ENCODE results near the gene KRTAP10-7.
"Not testable (repeated sequence)": the region's sequence is repeated elsewhere in the genome, so short reads cannot be mapped to it uniquely, and the experiment has no call there.

The KRTAP10-7 gene

DNA sequence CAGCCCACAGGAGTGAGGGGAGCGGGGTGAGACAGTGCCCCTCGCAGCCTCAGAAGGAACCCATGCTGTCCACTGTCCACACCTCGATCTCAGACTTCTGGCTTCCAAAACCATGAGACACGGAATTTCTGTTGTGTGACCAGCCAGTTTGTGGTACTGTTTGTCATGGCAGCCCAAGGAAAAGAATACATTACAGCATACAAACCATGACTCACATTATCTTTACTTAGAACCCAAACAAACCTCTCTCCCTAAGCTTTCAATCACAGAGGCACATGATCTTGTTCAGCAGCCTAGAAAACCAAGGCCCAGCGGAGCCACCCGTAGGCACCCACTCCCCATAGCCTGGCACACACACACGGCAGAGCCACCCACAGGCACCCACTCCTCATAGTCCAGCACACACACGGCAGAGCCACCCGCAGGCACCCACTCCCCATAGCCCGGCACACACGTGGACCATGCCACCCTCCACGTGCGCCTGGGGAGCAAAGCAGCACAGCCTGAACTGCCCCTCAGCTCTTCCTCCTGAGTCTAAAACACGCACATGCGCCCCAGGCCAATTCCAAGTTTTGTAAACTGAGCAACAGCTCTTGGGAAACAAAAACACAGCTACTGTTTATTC, 27.3 kb upstream of the KRTAP10-7 start:
- Histone ChIP-seq H3K79me2 (ENCODE audit: low read length) (no peaks in the 10 kb centered on the region), H3K27ac (ENCODE audit: low read length) (no peak overlapping the region), H3K9me3 (replicated peaks; ENCODE audit: insufficient read depth, low read length) (no peaks in the 10 kb centered on the region), H3K4me3 (ENCODE audit: low read length) (no peak overlapping the region), H3K4me2 (ENCODE audit: low read depth, low read length) (no peak overlapping the region), H2AFZ (ENCODE audit: low read length) (no peak overlapping the region), H4K20me1 (ENCODE audit: insufficient read depth, low read length) (no peaks in the 10 kb centered on the region), H3K36me3 (replicated peaks; ENCODE audit: insufficient read depth, low read length) (no peaks in the 10 kb centered on the region), H3K27me3 (replicated peaks; ENCODE audit: insufficient read depth, low read length) (peaks cover 94% of the 10 kb centered on the region), H3K4me1 (ENCODE audit: low read length) (no peaks in the 10 kb centered on the region), H3K9me2 (replicated peaks; ENCODE audit: insufficient read depth, low read length) (no peaks in the 10 kb centered on the region), H3F3A (ENCODE audit: insufficient read depth, low read length) (no peaks in the 10 kb centered on the region), H3K9ac (ENCODE audit: low read length) (no peak overlapping the region)
- no peak for DNase-seq
- no peak for TF ChIP-seq EZH2phosphoT487 (IDR thresholded peaks at IDR 0.05; ENCODE audit: low read length)
- no peak for TF ChIP-seq EZH2 (optimal IDR thresholded peaks at IDR 0.05; ENCODE audit: low read depth, low read length)
- TF ChIP-seq, protein P1, sequence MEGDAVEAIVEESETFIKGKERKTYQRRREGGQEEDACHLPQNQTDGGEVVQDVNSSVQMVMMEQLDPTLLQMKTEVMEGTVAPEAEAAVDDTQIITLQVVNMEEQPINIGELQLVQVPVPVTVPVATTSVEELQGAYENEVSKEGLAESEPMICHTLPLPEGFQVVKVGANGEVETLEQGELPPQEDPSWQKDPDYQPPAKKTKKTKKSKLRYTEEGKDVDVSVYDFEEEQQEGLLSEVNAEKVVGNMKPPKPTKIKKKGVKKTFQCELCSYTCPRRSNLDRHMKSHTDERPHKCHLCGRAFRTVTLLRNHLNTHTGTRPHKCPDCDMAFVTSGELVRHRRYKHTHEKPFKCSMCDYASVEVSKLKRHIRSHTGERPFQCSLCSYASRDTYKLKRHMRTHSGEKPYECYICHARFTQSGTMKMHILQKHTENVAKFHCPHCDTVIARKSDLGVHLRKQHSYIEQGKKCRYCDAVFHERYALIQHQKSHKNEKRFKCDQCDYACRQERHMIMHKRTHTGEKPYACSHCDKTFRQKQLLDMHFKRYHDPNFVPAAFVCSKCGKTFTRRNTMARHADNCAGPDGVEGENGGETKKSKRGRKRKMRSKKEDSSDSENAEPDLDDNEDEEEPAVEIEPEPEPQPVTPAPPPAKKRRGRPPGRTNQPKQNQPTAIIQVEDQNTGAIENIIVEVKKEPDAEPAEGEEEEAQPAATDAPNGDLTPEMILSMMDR (IDR thresholded peaks at IDR 0.05; ENCODE audit: low read length), result no peak

DNA sequence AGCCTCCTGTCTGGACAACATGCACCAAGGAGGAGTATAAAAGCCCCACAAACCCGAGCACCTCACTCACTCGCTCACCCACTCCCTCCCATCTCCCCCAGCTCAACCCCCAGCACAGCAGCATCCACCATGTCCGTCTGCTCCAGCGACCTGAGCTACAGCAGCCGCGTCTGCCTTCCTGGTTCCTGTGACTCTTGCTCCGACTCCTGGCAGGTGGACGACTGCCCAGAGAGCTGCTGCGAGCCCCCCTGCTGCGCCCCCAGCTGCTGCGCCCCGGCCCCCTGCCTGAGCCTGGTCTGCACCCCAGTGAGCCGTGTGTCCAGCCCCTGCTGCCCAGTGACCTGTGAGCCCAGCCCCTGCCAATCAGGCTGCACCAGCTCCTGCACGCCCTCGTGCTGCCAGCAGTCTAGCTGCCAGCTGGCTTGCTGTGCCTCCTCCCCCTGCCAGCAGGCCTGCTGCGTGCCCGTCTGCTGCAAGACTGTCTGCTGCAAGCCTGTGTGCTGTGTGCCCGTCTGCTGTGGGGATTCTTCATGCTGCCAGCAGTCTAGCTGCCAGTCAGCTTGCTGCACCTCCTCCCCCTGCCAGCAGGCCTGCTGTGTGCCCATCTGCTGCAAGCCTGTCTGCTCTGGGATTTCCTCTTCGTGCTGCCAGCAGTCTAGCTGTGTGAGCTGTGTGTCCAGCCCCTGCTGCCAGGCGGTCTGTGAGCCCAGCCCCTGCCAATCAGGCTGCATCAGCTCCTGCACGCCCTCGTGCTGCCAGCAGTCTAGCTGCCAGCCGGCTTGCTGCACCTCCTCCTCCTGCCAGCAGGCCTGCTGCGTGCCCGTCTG, 26.6 kb upstream of the KRTAP10-7 start, which contains the start of gene KRTAP10-4:
TSS of gene KRTAP10-4 (plus strand) at position 100 of the 827 bp plus-strand sequence. CDS start at position 130, 30 bp downstream.
- H2AFZ ChIP-seq (ENCODE audit: low read length), result not testable (repeated sequence)

DNA sequence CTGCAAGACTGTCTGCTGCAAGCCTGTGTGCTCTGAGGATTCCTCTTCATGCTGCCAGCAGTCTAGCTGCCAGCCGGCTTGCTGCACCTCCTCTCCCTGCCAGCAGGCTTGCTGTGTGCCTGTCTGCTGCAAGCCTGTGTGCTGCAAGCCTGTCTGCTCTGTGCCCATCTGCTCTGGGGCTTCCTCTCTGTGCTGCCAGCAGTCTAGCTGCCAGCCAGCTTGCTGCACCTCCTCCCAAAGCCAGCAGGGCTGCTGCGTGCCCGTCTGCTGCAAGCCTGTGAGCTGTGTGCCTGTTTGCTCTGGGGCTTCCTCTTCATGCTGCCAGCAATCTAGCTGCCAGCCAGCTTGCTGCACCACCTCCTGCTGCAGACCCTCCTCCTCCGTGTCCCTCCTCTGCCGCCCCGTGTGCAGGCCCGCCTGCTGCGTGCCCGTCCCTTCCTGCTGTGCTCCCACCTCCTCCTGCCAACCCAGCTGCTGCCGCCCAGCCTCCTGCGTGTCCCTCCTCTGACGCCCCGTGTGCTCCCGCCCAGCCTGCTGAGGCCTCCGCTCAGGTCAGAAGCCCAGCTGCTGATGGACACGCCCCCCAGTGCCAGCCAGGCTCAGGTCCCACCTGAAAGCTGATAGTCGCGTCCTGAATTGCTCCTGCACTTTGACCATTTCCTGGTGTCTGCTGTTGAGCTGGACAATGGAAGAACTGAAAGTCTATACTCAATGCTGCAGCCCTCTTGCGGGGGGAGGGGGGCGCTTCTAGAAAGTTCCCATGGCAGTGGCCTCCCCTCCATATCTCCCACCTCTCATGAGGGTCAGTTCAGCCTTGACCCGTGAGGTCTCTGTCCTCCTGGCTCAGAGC, 25.7 kb upstream of the KRTAP10-7 start:
- no peak overlapping the region for H3K4me2 ChIP-seq (ENCODE audit: low read depth, low read length)
- H4K20me1 ChIP-seq (ENCODE audit: insufficient read depth, low read length), result no peaks in the 10 kb centered on the region
- TF ChIP-seq, protein P1 (IDR thresholded peaks at IDR 0.05; ENCODE audit: low read length), result 0 out of 2 replicates have a peak, but pooled peaks have one; percentile 4
- TF ChIP-seq EZH2 (optimal IDR thresholded peaks at IDR 0.05; ENCODE audit: low read depth, low read length) (no peak), EZH2phosphoT487 (IDR thresholded peaks at IDR 0.05; ENCODE audit: low read length) (no peak)
- H3F3A ChIP-seq (ENCODE audit: insufficient read depth, low read length), result no peaks in the 10 kb centered on the region
- H3K79me2 ChIP-seq (ENCODE audit: low read length), result no peaks in the 10 kb centered on the region
- H2AFZ ChIP-seq (ENCODE audit: low read length), result no peak overlapping the region
- H3K27ac ChIP-seq (ENCODE audit: low read length), result no peak overlapping the region
- DNase-seq, result no peak
- H3K27me3 ChIP-seq (replicated peaks; ENCODE audit: insufficient read depth, low read length), result peaks cover 94% of the 10 kb centered on the region
- no peaks in the 10 kb centered on the region for H3K9me2 ChIP-seq (replicated peaks; ENCODE audit: insufficient read depth, low read length)
- H3K36me3 ChIP-seq (replicated peaks; ENCODE audit: insufficient read depth, low read length), result no peaks in the 10 kb centered on the region
- no peak overlapping the region for H3K4me3 ChIP-seq (ENCODE audit: low read length)
- no peaks in the 10 kb centered on the region for H3K4me1 ChIP-seq (ENCODE audit: low read length)
- no peak overlapping the region for H3K9ac ChIP-seq (ENCODE audit: low read length)
- H3K9me3 ChIP-seq (replicated peaks; ENCODE audit: insufficient read depth, low read length), result no peaks in the 10 kb centered on the region

More for the DNA sequence above, 26.6 kb upstream of the KRTAP10-7 start, which contains the start of gene KRTAP10-4:
- not testable (repeated sequence) for H3K36me3 ChIP-seq (replicated peaks; ENCODE audit: insufficient read depth, low read length); H3K9me3 ChIP-seq (replicated peaks; ENCODE audit: insufficient read depth, low read length); H4K20me1 ChIP-seq (ENCODE audit: insufficient read depth, low read length); H3F3A ChIP-seq (ENCODE audit: insufficient read depth, low read length); H3K9me2 ChIP-seq (replicated peaks; ENCODE audit: insufficient read depth, low read length); DNase-seq; H3K4me3 ChIP-seq (ENCODE audit: low read length); H3K79me2 ChIP-seq (ENCODE audit: low read length); H3K4me1 ChIP-seq (ENCODE audit: low read length); H3K27ac ChIP-seq (ENCODE audit: low read length); H3K9ac ChIP-seq (ENCODE audit: low read length); H3K4me2 ChIP-seq (ENCODE audit: low read depth, low read length)
- peaks cover 94% of the 10 kb centered on the region for H3K27me3 ChIP-seq (replicated peaks; ENCODE audit: insufficient read depth, low read length)
